Astrocyte of the spinal cord (primary cell): ENCODE data around the gene CEP170.
A peak's percentile ranks its signal among the peaks of the same experiment; 100 is the strongest.
"Not testable (repeated sequence)": the region's sequence is repeated elsewhere in the genome, so short reads cannot be mapped to it uniquely, and the experiment has no call there.

Experiments
- DNase-seq: peaks from one replicate; pipeline ENCODE4 v3.0.0; 2011; ENCODE audit warnings: low read depth, low spot score
- H3K4me3 ChIP-seq: 2 replicates; pipeline ENCODE4 v1.5.1; 2011; ENCODE audit warnings: low read depth, mild to moderate bottlenecking, low read length, moderate library complexity
- CTCF ChIP-seq: IDR thresholded peaks from 2 replicates; pipeline ENCODE4 v1.5.1; 2012; ENCODE audit warnings: low read depth, mild to moderate bottlenecking, low read length, inconsistent platforms
- in situ Hi-C: cut with HindIII; loops from 2 replicates; pipeline ENCODE4 v1.10.0; 2017; ENCODE audit warnings: low sequenced_read_pairs

Gene CEP170

GRCh38 chr1:243233908-243234307, 21.2 kb downstream of the CEP170 start:
- DNase-seq, result peak; percentile 83
- no peak overlapping the region for H3K4me3 ChIP-seq
- TF ChIP-seq CTCF, result no peak
- in situ Hi-C loops, result no loop called here

GRCh38 chr1:243230914-243231313, 24.2 kb downstream of the CEP170 start:
- DNase-seq, result no peak
- no peak overlapping the region for H3K4me3 ChIP-seq
- TF ChIP-seq CTCF, result no peak
- in situ Hi-C loops, result no loop called here

GRCh38 chr1:243229526-243229925, 25.6 kb downstream of the CEP170 start:
- no peak overlapping the region for H3K4me3 ChIP-seq
- in situ Hi-C loops, result no loop called here
- DNase-seq, result no peak
- no peak for TF ChIP-seq CTCF

GRCh38 chr1:243227622-243228021, 27.5 kb downstream of the CEP170 start:
- no peak for TF ChIP-seq CTCF
- in situ Hi-C loops, result no loop called here
- no peak for DNase-seq

GRCh38 chr1:243218059-243218458, 37.0 kb downstream of the CEP170 start:
- no peak for TF ChIP-seq CTCF
- H3K4me3 ChIP-seq, result no peak overlapping the region
- DNase-seq, result no peak
- in situ Hi-C loops, result no loop called here

More at GRCh38 chr1:243227622-243228021, 27.5 kb downstream of the CEP170 start:
- H3K4me3 ChIP-seq, result no peak overlapping the region

GRCh38 chr1:243217349-243217748, 37.7 kb downstream of the CEP170 start:
- in situ Hi-C loops, result no loop called here
- no peak overlapping the region for H3K4me3 ChIP-seq
- no peak for DNase-seq
- TF ChIP-seq CTCF, result no peak

- DNase-seq, result no peak
- TF ChIP-seq CTCF, result no peak
- in situ Hi-C loops, result no loop called here
- no peak overlapping the region for H3K4me3 ChIP-seq
Observed at GRCh38 chr1:243216741-243217140, 38.3 kb downstream of the CEP170 start.

GRCh38 chr1:243215276-243215875, 39.7 kb downstream of the CEP170 start:
- H3K4me3 ChIP-seq, DNase-seq, in situ Hi-C loops: not testable (repeated sequence)
